Natural killer cell (primary cell): ENCODE results near the gene PLA2G4A. TPM values are rescaled to one million over a fixed set of nuclear protein-coding genes. Genes with fewer than 3 reads are reported as not detected.

Experiments
- ATAC-seq, 3 donors: fragments of 150-1000 bp in 2 of 3; fragments of 200-7000 bp in 1 of 3; cut with Tn5 transposase; 1 replicate in 1 of 3; 2 replicates in 2 of 3; pipeline ENCODE4 v1.10.0; 2021; ENCODE audit warnings: mild to moderate bottlenecking in 2 of 3, moderate library complexity in 2 of 3
- DNase-seq, 2 donors: peaks; one replicate each; pipeline versions ENCODE4 v3.0.0 to v3.0.0-alpha.2; 2013 to 2021; ENCODE audit warnings: mixed read lengths in 1 of 2
- H3K27ac ChIP-seq: one replicate; pipeline ENCODE4 v1.5.1; 2013; ENCODE audit warnings: mild to moderate bottlenecking, low read length
- H3K27me3 ChIP-seq: one replicate; pipeline ENCODE4 v1.6.1; 2013; ENCODE audit warnings: low read length; ENCODE audit not compliant: control insufficient read depth, insufficient read depth
- H3K36me3 ChIP-seq: one replicate; pipeline ENCODE4 v1.6.1; 2013; ENCODE audit warnings: low read length; ENCODE audit not compliant: control insufficient read depth, insufficient read depth
- H3K4me1 ChIP-seq: one replicate; pipeline ENCODE4 v1.6.1; 2013; ENCODE audit warnings: low read length; ENCODE audit not compliant: control insufficient read depth, insufficient read depth
- H3K4me3 ChIP-seq: one replicate; pipeline ENCODE4 v1.5.1; 2013; ENCODE audit warnings: low read length
- H3K9me3 ChIP-seq: one replicate; pipeline ENCODE4 v1.6.1; 2013; ENCODE audit warnings: low read length; ENCODE audit not compliant: control insufficient read depth, insufficient read depth
- H3K27ac Mint-ChIP-seq, 2 donors: one replicate each; pipeline ENCODE4 v1.8.0; 2022; ENCODE audit warnings: mild to moderate bottlenecking in 2 of 2, mixed read lengths in 2 of 2, moderate library complexity in 1 of 2
- H3K27me3 Mint-ChIP-seq, 2 donors: one replicate each; pipeline ENCODE4 v1.8.0; 2022; ENCODE audit warnings: low read depth in 2 of 2, mixed read lengths in 2 of 2
- H3K36me3 Mint-ChIP-seq: one replicate; pipeline ENCODE4 v1.8.0; 2022; ENCODE audit warnings: mixed read lengths
- H3K4me1 Mint-ChIP-seq, 2 donors: one replicate each; pipeline ENCODE4 v1.8.0; 2022; ENCODE audit warnings: mixed read lengths in 2 of 2
- H3K4me3 Mint-ChIP-seq: one replicate; pipeline ENCODE4 v1.8.0; 2022; ENCODE audit warnings: mild to moderate bottlenecking, moderate library complexity, mixed read lengths
- H3K9me3 Mint-ChIP-seq, 2 donors: one replicate each; pipeline ENCODE4 v1.8.0; 2022; ENCODE audit warnings: mixed read lengths in 2 of 2
- WGBS: methylation state at CpG from one replicate; pipeline ENCODE4 v1.1.7; 2013; ENCODE audit warnings: missing lambda C conversion rate; ENCODE audit not compliant: insufficient coverage; 5-methylcytosine and 5-hydroxymethylcytosine counted together
- intact Hi-C: fragments of 100-400 bp; cut with micrococcal nuclease; formaldehyde crosslinking; loops from one replicate; pipeline ENCODE4 v1.14.2; 2022
- total RNA-seq, 4 donors: library from RNA; stranded (reverse); fragments of 120-200 nt in 1 of 4; gene quantifications; one replicate each; pipeline versions ENCODE4 v1.2.3 to v1.2.4, GENCODE V29; 2013 to 2022
- TF ChIP-seq, protein P1 (sequence below): fragments of 200-600 bp; IDR thresholded peaks from one replicate; pipeline ENCODE4 v1.8.0; 2022; ENCODE audit warnings: antibody characterized with exemption

PLA2G4A gene
- total RNA-seq, 3 donors from 2014 or later (not counting 1 experiment from before 2014, with no cell fraction given) = 0.33 to 1.3 (median 0.45) TPM

DNA sequence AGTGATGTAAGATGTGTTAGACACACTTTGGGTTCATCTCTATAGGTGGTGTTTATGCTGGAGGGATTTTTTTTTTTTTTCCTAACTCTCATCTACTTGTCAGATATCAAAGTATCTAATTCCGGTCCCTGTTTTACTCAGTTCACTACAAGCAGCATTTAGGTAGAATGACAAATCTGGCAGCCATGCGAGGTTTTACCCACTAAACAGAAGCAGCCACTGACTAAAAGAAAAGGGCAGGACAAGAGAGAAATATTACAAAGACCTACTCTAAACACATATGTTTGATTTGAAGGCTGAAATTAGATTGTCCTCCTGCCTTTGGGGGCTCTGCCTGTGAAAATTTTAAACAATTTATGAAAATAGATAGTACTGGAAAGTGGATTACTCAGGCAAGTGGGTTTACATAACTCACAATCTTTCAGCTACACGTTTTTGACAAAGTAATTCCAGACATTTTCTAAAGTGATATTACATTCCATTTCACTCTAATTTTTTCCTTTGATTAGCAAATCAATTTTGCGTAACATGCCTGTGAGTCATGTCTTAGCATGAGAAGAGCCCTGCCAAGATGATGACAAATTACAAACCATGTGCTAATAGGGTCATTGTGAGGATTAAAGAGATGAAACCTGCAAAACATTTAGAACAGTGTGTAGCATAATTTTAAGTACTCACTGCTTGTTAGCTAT is 172.6 kb downstream of the PLA2G4A start:
- Histone ChIP-seq H3K27ac (no peak overlapping the region), H3K9me3 (no peaks in the 10 kb centered on the region), H3K4me1 (no peaks in the 10 kb centered on the region), H3K4me3 (no peak overlapping the region), H3K36me3 (no peaks in the 10 kb centered on the region), H3K27me3 (no peaks in the 10 kb centered on the region)
- 83% methylated on average over 2 of the region's 4 CpGs for WGBS
- peaks cover 2 to 9% of the 10 kb centered on the region in 2 donors for H3K27me3 Mint-ChIP-seq
- H3K4me1 Mint-ChIP-seq = no peaks in the 10 kb centered on the region
- TF ChIP-seq, protein P1, sequence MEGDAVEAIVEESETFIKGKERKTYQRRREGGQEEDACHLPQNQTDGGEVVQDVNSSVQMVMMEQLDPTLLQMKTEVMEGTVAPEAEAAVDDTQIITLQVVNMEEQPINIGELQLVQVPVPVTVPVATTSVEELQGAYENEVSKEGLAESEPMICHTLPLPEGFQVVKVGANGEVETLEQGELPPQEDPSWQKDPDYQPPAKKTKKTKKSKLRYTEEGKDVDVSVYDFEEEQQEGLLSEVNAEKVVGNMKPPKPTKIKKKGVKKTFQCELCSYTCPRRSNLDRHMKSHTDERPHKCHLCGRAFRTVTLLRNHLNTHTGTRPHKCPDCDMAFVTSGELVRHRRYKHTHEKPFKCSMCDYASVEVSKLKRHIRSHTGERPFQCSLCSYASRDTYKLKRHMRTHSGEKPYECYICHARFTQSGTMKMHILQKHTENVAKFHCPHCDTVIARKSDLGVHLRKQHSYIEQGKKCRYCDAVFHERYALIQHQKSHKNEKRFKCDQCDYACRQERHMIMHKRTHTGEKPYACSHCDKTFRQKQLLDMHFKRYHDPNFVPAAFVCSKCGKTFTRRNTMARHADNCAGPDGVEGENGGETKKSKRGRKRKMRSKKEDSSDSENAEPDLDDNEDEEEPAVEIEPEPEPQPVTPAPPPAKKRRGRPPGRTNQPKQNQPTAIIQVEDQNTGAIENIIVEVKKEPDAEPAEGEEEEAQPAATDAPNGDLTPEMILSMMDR = no peak
- ATAC-seq = no peak
- no peak overlapping the region for H3K27ac Mint-ChIP-seq
- intact Hi-C loops = no loop called here
- no peaks in the 10 kb centered on the region for H3K36me3 Mint-ChIP-seq
- H3K4me3 Mint-ChIP-seq = no peak overlapping the region
- no peaks in the 10 kb centered on the region for H3K9me3 Mint-ChIP-seq
- DNase-seq = no peak

DNA sequence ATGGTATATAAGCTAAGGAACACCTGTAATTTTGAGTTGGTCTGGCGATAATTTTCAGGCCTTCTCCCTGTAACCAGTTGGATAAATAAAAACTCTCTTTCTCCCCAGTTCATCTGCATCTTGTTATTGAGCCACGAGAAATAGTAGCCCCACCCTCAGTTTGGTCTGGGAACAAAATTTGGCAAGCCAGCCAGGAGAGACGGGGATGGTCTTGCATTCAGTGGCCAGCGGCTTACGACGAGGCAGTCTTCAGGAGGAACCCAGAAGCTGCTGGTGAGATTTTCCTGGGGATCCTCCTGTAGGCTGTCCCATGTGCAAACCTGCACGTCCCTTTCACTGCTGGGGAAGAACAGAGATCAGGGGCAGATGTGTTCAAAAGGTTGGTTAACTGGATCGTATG is 174.6 kb downstream of the PLA2G4A start:
- Mint-ChIP-seq H3K4me1 (no peaks in the 10 kb centered on the region), H3K36me3 (peaks cover 7% of the 10 kb centered on the region), H3K4me3 (no peak overlapping the region), H3K9me3 (peaks cover 0 to 2% of the 10 kb centered on the region in 2 donors), H3K27me3 (peaks cover 2 to 9% of the 10 kb centered on the region in 2 donors), H3K27ac (no peak overlapping the region)
- Histone ChIP-seq H3K4me3 (no peak overlapping the region), H3K27ac (no peak overlapping the region), H3K4me1 (no peaks in the 10 kb centered on the region), H3K36me3 (no peaks in the 10 kb centered on the region), H3K27me3 (no peaks in the 10 kb centered on the region), H3K9me3 (no peaks in the 10 kb centered on the region)
- TF ChIP-seq, protein P1 = no peak
- no peak for ATAC-seq
- WGBS = 92% methylated on average over 8 of the region's 8 CpGs
- DNase-seq = no peak
- intact Hi-C loops = no loop called here

DNA sequence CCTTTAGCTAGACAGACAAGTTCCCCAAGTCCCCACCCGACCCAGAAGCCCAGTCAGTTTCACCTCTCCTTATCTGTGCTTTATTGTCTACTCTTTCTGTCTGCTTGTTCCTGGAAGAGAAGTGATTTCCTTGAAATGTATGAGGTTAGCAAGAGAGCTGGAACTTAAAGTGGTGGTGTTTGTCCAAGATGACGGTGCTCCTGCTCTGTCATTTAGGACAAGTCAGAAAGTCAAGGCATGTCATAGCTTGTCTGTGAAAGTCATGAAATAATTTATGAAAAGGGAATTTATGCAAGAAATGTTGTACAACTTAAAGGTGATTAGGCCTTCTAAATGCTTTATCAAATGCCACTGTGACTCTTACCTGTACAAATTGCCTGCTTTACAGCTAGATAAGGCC is 178.1 kb downstream of the PLA2G4A start:
- Mint-ChIP-seq H3K27ac (no peak overlapping the region), H3K27me3 (no peaks in the 10 kb centered on the region), H3K4me3 (no peak overlapping the region), H3K4me1 (no peaks in the 10 kb centered on the region), H3K9me3 (peaks cover 3 to 4% of the 10 kb centered on the region in 2 donors), H3K36me3 (peaks cover 13% of the 10 kb centered on the region)
- Histone ChIP-seq H3K4me1 (no peaks in the 10 kb centered on the region), H3K4me3 (no peak overlapping the region), H3K27me3 (no peaks in the 10 kb centered on the region), H3K36me3 (no peaks in the 10 kb centered on the region), H3K9me3 (no peaks in the 10 kb centered on the region), H3K27ac (no peak overlapping the region)
- TF ChIP-seq, protein P1 = no peak
- ATAC-seq = no peak
- 70% methylated on average over 2 of the region's 2 CpGs for WGBS
- DNase-seq = no peak
- intact Hi-C loops = no loop called here

DNA sequence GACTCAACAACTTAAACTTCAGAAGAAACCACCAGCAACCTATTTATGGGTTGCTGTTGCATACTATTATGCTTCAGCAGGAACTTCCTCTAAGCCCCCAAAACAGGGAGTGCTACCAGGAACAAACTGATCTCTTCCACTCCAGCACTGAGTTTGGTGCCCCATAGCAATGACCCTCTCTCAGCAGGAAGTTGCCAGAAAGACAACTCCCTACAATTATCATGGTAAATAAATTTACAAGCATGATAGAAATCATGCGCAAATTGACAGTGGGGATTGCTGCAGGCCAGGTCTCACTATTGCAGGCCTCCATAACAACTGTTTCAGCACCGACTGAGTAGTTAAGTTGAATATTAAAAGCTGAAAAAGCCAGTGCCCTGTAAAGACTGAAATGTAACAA is 180.6 kb downstream of the PLA2G4A start:
- H3K36me3 Mint-ChIP-seq = peaks cover 13% of the 10 kb centered on the region

More for the DNA sequence above, 180.6 kb downstream of the PLA2G4A start:
- Mint-ChIP-seq H3K27me3 (no peaks in the 10 kb centered on the region), H3K9me3 (peaks cover 3 to 4% of the 10 kb centered on the region in 2 donors), H3K4me1 (no peaks in the 10 kb centered on the region), H3K27ac (no peak overlapping the region), H3K4me3 (no peak overlapping the region)
- intact Hi-C loops = no loop called here
- WGBS = 100% methylated on average over 2 of the region's 2 CpGs
- DNase-seq (no peak), ATAC-seq (no peak)
- no peaks in the 10 kb centered on the region for H3K9me3 ChIP-seq
- H3K4me1 ChIP-seq = no peaks in the 10 kb centered on the region
- H3K27me3 ChIP-seq = no peaks in the 10 kb centered on the region
- no peaks in the 10 kb centered on the region for H3K36me3 ChIP-seq
- no peak overlapping the region for H3K4me3 ChIP-seq
- H3K27ac ChIP-seq = no peak overlapping the region
- TF ChIP-seq, protein P1 = no peak
